ENCODE measurements around the gene TTC39C. TPM values are rescaled to one million over a fixed set of nuclear protein-coding genes. Genes with fewer than 3 reads are reported as not detected.
A peak's percentile ranks its signal among the peaks of the same experiment; 100 is the strongest.

The TTC39C gene
- total and polyA plus RNA-seq, 3 experiments from 2014 or later = 57.4 to 80.2 (median 59.5) TPM

- H3K36me3 ChIP-seq (ENCODE audit: insufficient read depth, low read length) = peaks cover 66% of the 10 kb centered on the region
- H3K36me3 Mint-ChIP-seq = peaks cover 4 to 83% (median 37%) of the 10 kb centered on the region in 3 donors
- H3K27me3 Mint-ChIP-seq = peaks cover 0 to 3% of the 10 kb centered on the region in 2 donors
Measured at GRCh38 chr18:24126155-24126961, 111.8 kb downstream of the TTC39C start.

GRCh38 chr18:24127735-24128134 is 113.2 kb downstream of the TTC39C start:
- Mint-ChIP-seq H3K4me1 (peaks cover 0 to 5% (median 2%) of the 10 kb centered on the region in 3 donors), H3K27ac (peak overlapping the region in 6 of 8 donors; percentile 0 to 86 (median 44)), H3K27me3 (peaks cover 0 to 1% of the 10 kb centered on the region in 2 donors), H3K36me3 (peaks cover 4 to 85% (median 36%) of the 10 kb centered on the region in 3 donors), H3K9me3 (no peaks in the 10 kb centered on the region), H3K4me3 (no peak overlapping the region)
- no peak for DNase-seq
- Histone ChIP-seq H3K9me3 (ENCODE audit: low read length) (no peaks in the 10 kb centered on the region), H3K36me3 (ENCODE audit: insufficient read depth, low read length) (peaks cover 62% of the 10 kb centered on the region), H3K27me3 (ENCODE audit: insufficient read depth, low read length, poor library complexity, severe bottlenecking) (no peaks in the 10 kb centered on the region), H3K27ac (ENCODE audit: low read depth, low read length) (no peak overlapping the region), H3K4me1 (ENCODE audit: insufficient read depth, low read length) (no peaks in the 10 kb centered on the region), H3K4me3 (ENCODE audit: low read length) (no peak overlapping the region)
- ChIA-PET POLR2A (no interaction called here), CTCF (interaction anchor here (1.3 kb wide), 1 partner anchor 10 kb away, joined by 4 read pairs; no protein-coding TSS in a partner anchor)

More at GRCh38 chr18:24126155-24126961, 111.8 kb downstream of the TTC39C start:
- ChIA-PET POLR2A (interaction anchor here (1.6 kb wide), 1 partner anchor 12 kb away, joined by 3 read pairs; the partner anchor contains the start of gene CABYR), CTCF (interaction anchor here (1.3 kb wide), 1 partner anchor 8 kb away, joined by 4 read pairs; no protein-coding TSS in a partner anchor)
- Mint-ChIP-seq H3K27ac (peak overlapping the region in 3 of 8 donors; percentile 7 to 42 (median 9)), H3K9me3 (no peaks in the 10 kb centered on the region), H3K4me1 (peaks cover 0 to 6% (median 5%) of the 10 kb centered on the region in 3 donors), H3K4me3 (no peak overlapping the region)
- no peak overlapping the region for H3K4me3 ChIP-seq (ENCODE audit: low read length)
- no peaks in the 10 kb centered on the region for H3K9me3 ChIP-seq (ENCODE audit: low read length)
- no peak overlapping the region for H3K27ac ChIP-seq (ENCODE audit: low read depth, low read length)
- DNase-seq = no peak
- no peaks in the 10 kb centered on the region for H3K27me3 ChIP-seq (ENCODE audit: insufficient read depth, low read length, poor library complexity, severe bottlenecking)
- H3K4me1 ChIP-seq (ENCODE audit: insufficient read depth, low read length) = no peaks in the 10 kb centered on the region

- no peak for DNase-seq
- no peaks in the 10 kb centered on the region for H3K4me1 ChIP-seq (ENCODE audit: insufficient read depth, low read length)
- POLR2A ChIA-PET = no interaction called here
- Mint-ChIP-seq H3K36me3 (peaks cover 4 to 85% (median 35%) of the 10 kb centered on the region in 3 donors), H3K9me3 (no peaks in the 10 kb centered on the region), H3K4me3 (no peak overlapping the region), H3K27ac (peak overlapping the region in 1 of 8 donors; percentile 74), H3K27me3 (no peaks in the 10 kb centered on the region), H3K4me1 (peaks cover 0 to 3% (median 0%) of the 10 kb centered on the region in 3 donors)
- no peaks in the 10 kb centered on the region for H3K9me3 ChIP-seq (ENCODE audit: low read length)
- H3K36me3 ChIP-seq (ENCODE audit: insufficient read depth, low read length) = peaks cover 64% of the 10 kb centered on the region
- H3K4me3 ChIP-seq (ENCODE audit: low read length) = no peak overlapping the region
- H3K27me3 ChIP-seq (ENCODE audit: insufficient read depth, low read length, poor library complexity, severe bottlenecking) = no peaks in the 10 kb centered on the region
- no peak overlapping the region for H3K27ac ChIP-seq (ENCODE audit: low read depth, low read length)
- CTCF ChIA-PET = no interaction called here
Measured at GRCh38 chr18:24128700-24129099, 114.1 kb downstream of the TTC39C start.

- Histone ChIP-seq H3K27me3 (ENCODE audit: insufficient read depth, low read length, poor library complexity, severe bottlenecking) (no peaks in the 10 kb centered on the region), H3K36me3 (ENCODE audit: insufficient read depth, low read length) (peaks cover 50% of the 10 kb centered on the region), H3K27ac (ENCODE audit: low read depth, low read length) (no peak overlapping the region), H3K9me3 (ENCODE audit: low read length) (no peaks in the 10 kb centered on the region), H3K4me1 (ENCODE audit: insufficient read depth, low read length) (no peaks in the 10 kb centered on the region), H3K4me3 (ENCODE audit: low read length) (no peak overlapping the region)
- Mint-ChIP-seq H3K9me3 (no peaks in the 10 kb centered on the region), H3K4me1 (peaks cover 0 to 3% (median 0%) of the 10 kb centered on the region in 3 donors), H3K27me3 (no peaks in the 10 kb centered on the region), H3K27ac (no peak overlapping the region), H3K36me3 (peaks cover 4 to 79% (median 27%) of the 10 kb centered on the region in 3 donors), H3K4me3 (no peak overlapping the region)
- ChIA-PET POLR2A (no interaction called here), CTCF (no interaction called here)
- DNase-seq = no peak
Measured at GRCh38 chr18:24130494-24130893, 115.9 kb downstream of the TTC39C start.

- Mint-ChIP-seq H3K36me3 (peaks cover 0 to 31% (median 5%) of the 10 kb centered on the region in 3 donors), H3K27me3 (peaks cover 8 to 9% of the 10 kb centered on the region in 2 donors), H3K27ac (peak overlapping the region; percentile 19 to 86 (median 69)), H3K4me1 (peaks cover 29 to 36% (median 31%) of the 10 kb centered on the region in 3 donors), H3K4me3 (peak overlapping the region in 5 of 7 donors; percentile 10 to 59 (median 30)), H3K9me3 (no peaks in the 10 kb centered on the region)
- ChIA-PET CTCF (no interaction called here), POLR2A (no interaction called here)
- DNase-seq = no peak
- peaks cover 7% of the 10 kb centered on the region for H3K36me3 ChIP-seq (ENCODE audit: insufficient read depth, low read length)
- no peak overlapping the region for H3K4me3 ChIP-seq (ENCODE audit: low read length)
- peaks cover 9% of the 10 kb centered on the region for H3K4me1 ChIP-seq (ENCODE audit: insufficient read depth, low read length)
- H3K9me3 ChIP-seq (ENCODE audit: low read length) = no peaks in the 10 kb centered on the region
- peaks cover 4% of the 10 kb centered on the region for H3K27me3 ChIP-seq (ENCODE audit: insufficient read depth, low read length, poor library complexity, severe bottlenecking)
- no peak overlapping the region for H3K27ac ChIP-seq (ENCODE audit: low read depth, low read length)
Measured at GRCh38 chr18:24136967-24137373, 122.4 kb downstream of the TTC39C start.

- H3K36me3 ChIP-seq (ENCODE audit: insufficient read depth, low read length) = no peaks in the 10 kb centered on the region
- H3K9me3 Mint-ChIP-seq = no peaks in the 10 kb centered on the region
- ChIA-PET POLR2A (interaction anchor here (0.7 to 1.2 kb wide), 4 partner anchors 13 to 477 kb away, joined by 3 to 4 read pairs (median 3); no protein-coding TSS in a partner anchor), CTCF (interaction anchor here (0.9 to 1.3 kb wide), 4 partner anchors 19 to 350 kb away, joined by 3 to 4 read pairs (median 3); no protein-coding TSS in a partner anchor)
- H3K27ac ChIP-seq (ENCODE audit: low read depth, low read length) = no peak overlapping the region
- peaks cover 9% of the 10 kb centered on the region for H3K4me1 ChIP-seq (ENCODE audit: insufficient read depth, low read length)
- peaks cover 12 to 15% of the 10 kb centered on the region in 2 donors for H3K27me3 Mint-ChIP-seq
- DNase-seq = peak in 1 of 5 donors; percentile 8
- peak overlapping the region; percentile 85 to 97 (median 89) for H3K4me3 Mint-ChIP-seq
- peaks cover 4% of the 10 kb centered on the region for H3K27me3 ChIP-seq (ENCODE audit: insufficient read depth, low read length, poor library complexity, severe bottlenecking)
- peak overlapping the region in 7 of 8 donors; percentile 29 to 89 (median 84) for H3K27ac Mint-ChIP-seq
- no peaks in the 10 kb centered on the region for H3K9me3 ChIP-seq (ENCODE audit: low read length)
- peak overlapping the region; percentile 57 for H3K4me3 ChIP-seq (ENCODE audit: low read length)
- peaks cover 29 to 36% (median 31%) of the 10 kb centered on the region in 3 donors for H3K4me1 Mint-ChIP-seq
- H3K36me3 Mint-ChIP-seq = peaks cover 0 to 17% (median 3%) of the 10 kb centered on the region in 3 donors
Measured at GRCh38 chr18:24138409-24138788, 123.8 kb downstream of the TTC39C start.

GRCh38 chr18:24138789-24139616 is 124.4 kb downstream of the TTC39C start, which contains the start of gene CABYR:
CABYR (plus strand) TSS chr18:24139062; CDS start chr18:24143115, 4,053 bp downstream.
- H3K4me3 Mint-ChIP-seq = peak within 1 kb of the TSS; percentile 85 to 97 (median 89)
- peak; percentile 61 to 82 (median 71) for DNase-seq
- H3K27me3 Mint-ChIP-seq = peaks cover 14 to 16% of the 10 kb centered on the region in 2 donors
- POLR2A ChIA-PET = interaction anchor here (0.7 to 1.2 kb wide), 4 partner anchors 14 to 477 kb away, joined by 3 to 4 read pairs (median 3); no protein-coding TSS in a partner anchor
- H3K9me3 Mint-ChIP-seq = no peaks in the 10 kb centered on the region
- CTCF ChIA-PET = interaction anchor here (0.9 to 1.3 kb wide), 3 partner anchors 180 to 350 kb away, joined by 3 to 4 read pairs (median 3); no protein-coding TSS in a partner anchor
- peak within 1 kb of the TSS; percentile 29 to 90 (median 85) for H3K27ac Mint-ChIP-seq
- Histone ChIP-seq H3K9me3 (ENCODE audit: low read length) (no peaks in the 10 kb centered on the region), H3K4me3 (ENCODE audit: low read length) (peak within 1 kb of the TSS; percentile 57), H3K27me3 (ENCODE audit: insufficient read depth, low read length, poor library complexity, severe bottlenecking) (peaks cover 4% of the 10 kb centered on the region), H3K27ac (ENCODE audit: low read depth, low read length) (no peak within 1 kb of the TSS), H3K4me1 (ENCODE audit: insufficient read depth, low read length) (peaks cover 9% of the 10 kb centered on the region), H3K36me3 (ENCODE audit: insufficient read depth, low read length) (no peaks in the 10 kb centered on the region)
- H3K36me3 Mint-ChIP-seq = peaks cover 0 to 11% (median 3%) of the 10 kb centered on the region in 3 donors
- H3K4me1 Mint-ChIP-seq = peaks cover 29 to 36% (median 31%) of the 10 kb centered on the region in 3 donors
